IMR-90 (cell line): ENCODE measurements around the gene SPAG8. TPM values are rescaled to one million over a fixed set of nuclear protein-coding genes. Genes with fewer than 3 reads are reported as not detected.

Experiments
- ATAC-seq: fragments of 200-7000 bp; cut with Tn5 transposase; 2 replicates; pipeline ENCODE4 v1.9.1; 2020; ENCODE audit warnings: low read depth, mild to moderate bottlenecking, moderate library complexity
- BruUV-seq: library from RNA; stranded (reverse); fragments of 400-500 nt; replicated peaks from 2 replicates; lab custom pipeline; 2021; lab: Mats Ljungman, UMichigan
- CTCF ChIA-PET: fragments of 300-600 bp; formaldehyde crosslinking; extraction: SDS; loops from one replicate; lab custom pipeline; 2021; ENCODE audit warnings: antibody characterized with exemption; lab: Yijun Ruan, JAX
- POLR2A ChIA-PET: fragments of 300-600 bp; sonication (Branson Sonifier 250); formaldehyde crosslinking; loops from one replicate; lab custom pipeline; 2022; ENCODE audit warnings: antibody characterized with exemption; ENCODE audit not compliant: unreplicated experiment; lab: Charles Lee
- DNase-seq: peaks from one replicate; pipeline ENCODE4 v3.0.0; 2013
- H2AFZ ChIP-seq: replicated peaks from 2 replicates; pipeline ENCODE3; 2013; ENCODE audit warnings: low read length, mild to moderate bottlenecking; ENCODE audit not compliant: poor library complexity
- H2AK5ac ChIP-seq: 2 replicates; pipeline ENCODE4 v1.6.1; 2013; ENCODE audit warnings: low read depth, low read length, inconsistent platforms
- H2AK9ac ChIP-seq: replicated peaks from 2 replicates; pipeline ENCODE3; 2013; ENCODE audit warnings: mild to moderate bottlenecking, low read depth, low read length, moderate library complexity; ENCODE audit not compliant: poor library complexity
- H2BK120ac ChIP-seq: 2 replicates; pipeline ENCODE4 v1.6.1; 2013; ENCODE audit warnings: low read depth, low read length, inconsistent platforms
- H2BK15ac ChIP-seq: 3 replicates; pipeline ENCODE4 v1.6.1; 2013; ENCODE audit warnings: low read depth, low read length, inconsistent platforms
- H2BK20ac ChIP-seq: 2 replicates; pipeline ENCODE4 v1.6.1; 2013; ENCODE audit warnings: low read depth, mild to moderate bottlenecking, inconsistent platforms, low read length, moderate library complexity
- H2BK5ac ChIP-seq: 2 replicates; pipeline ENCODE4 v1.6.1; 2013; ENCODE audit warnings: mild to moderate bottlenecking, low read depth, low read length, inconsistent platforms; ENCODE audit not compliant: poor library complexity, severe bottlenecking
- H3K14ac ChIP-seq: replicated peaks from 2 replicates; pipeline ENCODE4 v1.6.1; 2013; ENCODE audit warnings: low read depth, low read length, inconsistent platforms
- H3K18ac ChIP-seq: 2 replicates; pipeline ENCODE4 v1.6.1; 2013; ENCODE audit warnings: low read depth, low read length, control low read depth
- H3K23ac ChIP-seq: 2 replicates; pipeline ENCODE4 v1.6.1; 2013; ENCODE audit warnings: low read depth, low read length, inconsistent platforms
- H3K27ac ChIP-seq: 2 replicates; pipeline ENCODE4 v1.5.1; 2013; ENCODE audit warnings: mild to moderate bottlenecking, control low read depth, low read length; ENCODE audit not compliant: insufficient read depth
- H3K27me3 ChIP-seq: 2 replicates; pipeline ENCODE4 v1.6.1; 2013; ENCODE audit warnings: low read length; ENCODE audit not compliant: control insufficient read depth, insufficient read depth
- H3K36me3 ChIP-seq: 2 replicates; pipeline ENCODE4 v1.6.1; 2013; ENCODE audit warnings: low read length, mixed read lengths; ENCODE audit not compliant: control insufficient read depth, insufficient read depth
- H3K4ac ChIP-seq: 2 replicates; pipeline ENCODE4 v1.6.1; 2013; ENCODE audit warnings: low read depth, low read length, inconsistent platforms
- H3K4me1 ChIP-seq: 2 replicates; pipeline ENCODE4 v1.6.1; 2013; ENCODE audit warnings: low read length, mixed read lengths; ENCODE audit not compliant: control insufficient read depth, insufficient read depth
- H3K4me2 ChIP-seq: 2 replicates; pipeline ENCODE4 v1.6.1; 2013; ENCODE audit warnings: low read depth, mild to moderate bottlenecking, control low read depth, low read length, moderate library complexity
- H3K4me3 ChIP-seq: 2 replicates; pipeline ENCODE4 v1.5.1; 2013; ENCODE audit warnings: low read depth, mild to moderate bottlenecking, control low read depth, low read length, moderate library complexity; ENCODE audit not compliant: insufficient read depth
- H3K56ac ChIP-seq: 2 replicates; pipeline ENCODE4 v1.6.1; 2013; ENCODE audit warnings: low read length, inconsistent platforms; ENCODE audit not compliant: insufficient read depth; ENCODE audit errors: extremely low read depth
- H3K79me1 ChIP-seq, 2 experiments: 2 replicates each; pipeline ENCODE4 v1.6.1; 2013; ENCODE audit warnings: low read length in 2 of 2, inconsistent platforms in 1 of 2, low read depth in 1 of 2
- H3K9ac ChIP-seq: 2 replicates; pipeline ENCODE4 v1.6.1; 2013; ENCODE audit warnings: low read depth, low read length, control low read depth
- H3K9me1 ChIP-seq: 2 replicates; pipeline ENCODE4 v1.6.1; 2013; ENCODE audit warnings: low read length, inconsistent platforms; ENCODE audit not compliant: insufficient read depth
- H3K9me3 ChIP-seq: 2 replicates; pipeline ENCODE4 v1.6.1; 2013; ENCODE audit warnings: low read length; ENCODE audit not compliant: control insufficient read depth, insufficient read depth
- H4K20me1 ChIP-seq: 2 replicates; pipeline ENCODE4 v1.6.1; 2013; ENCODE audit warnings: low read length, inconsistent platforms; ENCODE audit not compliant: insufficient read depth
- H4K5ac ChIP-seq: 2 replicates; pipeline ENCODE4 v1.6.1; 2013; ENCODE audit warnings: mild to moderate bottlenecking, low read depth, low read length, control low read depth
- H4K8ac ChIP-seq, 2 experiments: 2 replicates each; pipeline ENCODE4 v1.6.1; 2013; ENCODE audit warnings: low read depth in 2 of 2, low read length in 2 of 2, control low read depth in 1 of 2, inconsistent platforms in 1 of 2
- H4K91ac ChIP-seq: 2 replicates; pipeline ENCODE4 v1.6.1; 2013; ENCODE audit warnings: low read depth, low read length, inconsistent platforms; ENCODE audit not compliant: insufficient read depth
- MAFK ChIP-seq: IDR thresholded peaks from 2 replicates; pipeline ENCODE4 v1.6.1; 2012; ENCODE audit warnings: low read depth, low read length, improper control_type of control experiment
- NFE2L2 ChIP-seq: fragments of 150-350 bp; IDR thresholded peaks from 2 replicates; pipeline ENCODE4 v1.6.1; 2016; ENCODE audit warnings: low read depth, mild to moderate bottlenecking, low read length
- RCOR1 ChIP-seq: IDR thresholded peaks from 2 replicates; pipeline ENCODE4 v1.6.1; 2012; ENCODE audit warnings: mild to moderate bottlenecking, low read length, improper control_type of control experiment; ENCODE audit not compliant: insufficient replicate concordance
- WGBS, 2 experiments: methylation state at CpG; one replicate each; pipeline versions ENCODE4 v1.1.5 to v1.1.7; 2013; ENCODE audit warnings: missing lambda C conversion rate in 2 of 2; ENCODE audit not compliant: insufficient read length in 1 of 2; ENCODE audit errors: extremely low coverage in 2 of 2; 5-methylcytosine and 5-hydroxymethylcytosine counted together
- dilution Hi-C: fragments of 300-500 bp; cut with HindIII; formaldehyde crosslinking; loops from one replicate; pipeline ENCODE4 v1.14.3; 2018; ENCODE audit warnings: low sequenced_read_pairs; ENCODE audit not compliant: unreplicated experiment
- in situ Hi-C: fragments of 300-500 bp; cut with MboI; formaldehyde crosslinking; loops from 3 replicates; pipeline ENCODE4 v1.14.3; 2019; ENCODE audit warnings: low sequenced_read_pairs, inconsistent platforms, mixed read lengths
- intact Hi-C: fragments of 100-400 bp; cut with micrococcal nuclease; formaldehyde crosslinking; loops from 2 replicates; pipeline ENCODE4 v1.10.0; 2022
- polyA plus RNA-seq, 3 experiments: library from polyadenylated mRNA; depleted of rRNA; stranded (reverse); fragments of >200 nt; gene quantifications; 2 replicates each; pipeline ENCODE4 v1.2.3, GENCODE V29; 2012; ENCODE audit warnings: low replicate concordance in 1 of 3
- total RNA-seq: library from RNA; depleted of rRNA; stranded (reverse); fragments of >200 nt; gene quantifications from 2 replicates; pipeline ENCODE4 v1.2.3, GENCODE V29; 2012

The SPAG8 gene
- total and polyA plus RNA-seq, 2 of the 4 experiments (the other 2 are of a cell fraction), result 0.72 to 0.84 TPM

GRCh38 chr9:35789541-35789940 lies 22.5 kb downstream of the SPAG8 start:
- in situ Hi-C loops (no loop called here), intact Hi-C loops (no loop called here), dilution Hi-C loops (no loop called here)
- DNase-seq (no peak), ATAC-seq (no peak)
- H3K23ac ChIP-seq, result no peak overlapping the region
- H2BK5ac ChIP-seq, result no peak overlapping the region
- WGBS, 2 experiments, result no CpG with 5 or more reads among the region's 2 CpGs
- no peaks in the 10 kb centered on the region for H3K36me3 ChIP-seq
- H4K20me1 ChIP-seq, result no peaks in the 10 kb centered on the region
- no peak overlapping the region for H3K56ac ChIP-seq
- H2AFZ ChIP-seq, result no peak overlapping the region
- no peak overlapping the region for H2AK9ac ChIP-seq
- peak; percentile 92 for TF ChIP-seq MAFK
- no peak for TF ChIP-seq RCOR1
- TF ChIP-seq NFE2L2, result peak; percentile 50; the same call in 1 of the 2 replicates
- H3K27me3 ChIP-seq, result peaks cover 15% of the 10 kb centered on the region
- H3K4me3 ChIP-seq, result no peak overlapping the region
- H2BK120ac ChIP-seq, result no peak overlapping the region
- H3K9ac ChIP-seq, result no peak overlapping the region
- H3K4me2 ChIP-seq, result no peak overlapping the region
- ChIA-PET CTCF (interaction anchor here (0.6 to 2.1 kb wide), 16 partner anchors 12 to 240 kb away, joined by 3 to 25 read pairs (median 4); partner anchors contain the start of genes OR13J1 and SPAG8), POLR2A (interaction anchor here (0.8 kb wide), 1 partner anchor 93 kb away, joined by 3 read pairs; no protein-coding TSS in a partner anchor)
- no peak overlapping the region for H4K91ac ChIP-seq
- no peak overlapping the region for H3K27ac ChIP-seq
- H2AK5ac ChIP-seq, result no peak overlapping the region
- H3K79me1 ChIP-seq, result peaks cover 16 to 30% of the 10 kb centered on the region in 2 experiments
- H3K14ac ChIP-seq, result no peak overlapping the region
- peaks cover 27% of the 10 kb centered on the region for H3K4me1 ChIP-seq
- no peak overlapping the region for H4K8ac ChIP-seq
- peaks cover 20% of the 10 kb centered on the region for H3K9me1 ChIP-seq
- BruUV-seq, result no TSS peak
- no peak overlapping the region for H4K5ac ChIP-seq
- H3K18ac ChIP-seq, result no peak overlapping the region
- H3K4ac ChIP-seq, result no peak overlapping the region
- H3K9me3 ChIP-seq, result no peaks in the 10 kb centered on the region
- no peak overlapping the region for H2BK20ac ChIP-seq
- H2BK15ac ChIP-seq, result no peak overlapping the region
